HG03139 (cell line): ENCODE measurements around the gene PGBD5.

Experiments
- ATAC-seq: cut with Tn5 transposase; IDR thresholded peaks from one replicate; pipeline ENCODE4 v1.9.1; 2021; ENCODE audit not compliant: unreplicated experiment

PGBD5 gene

DNA sequence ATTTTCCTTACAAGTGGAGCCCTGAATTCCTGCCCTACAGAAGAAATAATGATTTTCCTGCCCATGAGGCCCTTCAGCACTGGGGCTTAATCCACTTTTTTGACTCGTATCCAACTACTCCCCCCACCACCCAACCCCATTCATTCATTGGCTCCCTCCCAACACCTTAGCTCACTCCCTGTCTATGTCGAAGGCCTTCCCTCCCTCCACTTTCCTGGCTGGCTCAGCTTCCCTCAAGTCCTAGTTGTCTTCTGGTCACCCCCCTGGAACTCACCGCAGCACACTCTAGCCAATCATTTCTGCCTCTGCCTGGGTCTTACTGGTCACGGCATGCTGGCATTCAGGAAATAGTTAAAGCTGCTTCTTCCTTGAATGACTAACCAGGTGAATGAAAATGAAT is 118.9 kb downstream of the PGBD5 start:
- no peak for ATAC-seq

DNA sequence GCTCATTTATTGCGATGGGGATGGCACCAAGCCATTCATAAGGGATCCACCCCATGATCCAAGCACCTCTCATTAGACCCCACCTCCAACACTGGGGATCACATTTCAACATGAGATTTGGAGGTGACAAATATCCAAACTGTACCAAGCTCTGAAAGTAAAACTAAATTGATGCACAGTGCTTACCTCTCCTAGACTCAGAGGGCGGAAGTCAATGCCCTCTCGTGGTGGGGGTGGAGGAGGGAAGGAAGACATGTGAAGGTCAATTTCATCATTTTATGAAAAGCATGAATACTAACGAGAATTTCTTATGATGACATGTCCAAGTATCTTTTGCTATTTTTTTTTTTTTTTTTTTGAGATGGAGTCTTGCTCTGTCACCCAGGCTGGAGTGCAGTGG is 120.0 kb downstream of the PGBD5 start:
- ATAC-seq: peak; percentile 72

DNA sequence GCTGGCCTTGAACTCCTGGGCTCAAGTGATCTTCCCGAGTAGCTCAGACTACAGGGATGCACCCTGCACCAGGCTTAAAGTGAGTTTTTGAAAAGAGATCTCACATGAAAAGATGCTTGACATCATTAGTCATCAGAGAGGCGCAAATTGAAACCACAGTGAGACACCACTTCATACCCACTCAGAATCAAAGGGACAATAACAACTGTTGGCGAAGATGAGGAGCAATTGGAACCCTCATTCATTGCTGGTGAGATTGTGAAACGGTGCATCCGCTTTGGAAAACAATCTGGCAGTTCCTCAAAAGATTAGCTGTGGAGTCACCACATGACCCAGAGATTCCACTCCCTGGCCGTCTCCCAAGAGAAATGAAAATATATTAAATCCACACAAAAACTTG is 122.3 kb downstream of the PGBD5 start:
- ATAC-seq: no peak

DNA sequence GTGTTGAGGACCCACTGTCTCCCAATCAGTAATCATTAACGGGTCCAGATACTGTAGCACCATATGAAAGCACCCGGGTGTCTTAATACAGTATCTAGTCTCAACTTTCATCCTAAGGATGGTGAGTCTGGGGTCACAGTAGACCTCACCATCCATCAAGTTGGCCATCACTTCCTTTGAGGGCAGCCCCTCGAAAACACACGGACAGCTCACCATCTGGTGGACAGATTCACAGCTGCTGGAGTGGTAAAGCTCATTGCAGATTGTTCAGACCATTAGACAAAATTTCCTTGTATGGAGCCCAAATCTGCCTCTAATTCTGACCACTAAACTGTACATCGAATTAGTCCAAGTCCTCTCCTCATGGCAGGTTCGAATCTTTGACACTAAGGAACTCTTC is 123.1 kb downstream of the PGBD5 start:
- no peak for ATAC-seq

DNA sequence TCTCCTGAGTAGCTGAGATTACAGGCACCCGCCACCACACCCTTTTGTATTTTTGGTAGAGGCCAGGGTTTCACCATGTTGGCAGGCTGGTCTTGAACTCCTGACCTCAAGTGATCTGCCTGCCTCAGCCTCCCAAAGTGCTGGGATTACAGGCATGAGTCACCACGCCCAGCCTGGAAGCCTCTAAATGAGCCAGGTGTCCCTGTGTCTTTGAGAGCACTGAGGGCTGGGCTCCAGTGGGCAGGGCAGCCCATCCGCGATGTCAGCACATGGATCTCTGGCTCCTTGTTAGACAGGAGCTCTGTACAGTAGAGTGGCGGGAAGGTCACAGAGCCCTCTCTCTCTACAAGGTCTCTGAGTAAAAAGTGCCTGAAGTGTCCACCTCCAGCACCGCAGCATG is 124.3 kb downstream of the PGBD5 start:
- ATAC-seq: no peak

DNA sequence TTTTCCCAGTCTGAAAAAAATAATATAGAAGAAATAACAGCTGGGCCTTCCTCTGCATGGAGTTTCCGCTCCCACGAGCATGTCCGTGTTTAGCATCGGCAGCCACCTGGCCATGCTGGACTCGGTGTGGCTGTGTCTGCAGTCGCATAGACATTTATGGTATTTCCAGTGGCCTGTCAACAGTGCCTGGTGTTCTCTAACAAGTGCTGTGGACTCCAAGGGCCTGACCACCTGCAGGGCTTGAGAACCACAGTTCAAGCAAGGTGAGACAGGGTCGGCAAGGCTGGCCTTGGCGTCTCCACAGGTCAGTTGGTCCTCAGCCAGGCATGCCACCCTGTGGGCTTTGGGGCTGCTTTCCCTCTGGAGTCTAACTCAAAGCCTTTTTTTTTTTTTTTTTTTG is 124.8 kb downstream of the PGBD5 start:
- no peak for ATAC-seq

DNA sequence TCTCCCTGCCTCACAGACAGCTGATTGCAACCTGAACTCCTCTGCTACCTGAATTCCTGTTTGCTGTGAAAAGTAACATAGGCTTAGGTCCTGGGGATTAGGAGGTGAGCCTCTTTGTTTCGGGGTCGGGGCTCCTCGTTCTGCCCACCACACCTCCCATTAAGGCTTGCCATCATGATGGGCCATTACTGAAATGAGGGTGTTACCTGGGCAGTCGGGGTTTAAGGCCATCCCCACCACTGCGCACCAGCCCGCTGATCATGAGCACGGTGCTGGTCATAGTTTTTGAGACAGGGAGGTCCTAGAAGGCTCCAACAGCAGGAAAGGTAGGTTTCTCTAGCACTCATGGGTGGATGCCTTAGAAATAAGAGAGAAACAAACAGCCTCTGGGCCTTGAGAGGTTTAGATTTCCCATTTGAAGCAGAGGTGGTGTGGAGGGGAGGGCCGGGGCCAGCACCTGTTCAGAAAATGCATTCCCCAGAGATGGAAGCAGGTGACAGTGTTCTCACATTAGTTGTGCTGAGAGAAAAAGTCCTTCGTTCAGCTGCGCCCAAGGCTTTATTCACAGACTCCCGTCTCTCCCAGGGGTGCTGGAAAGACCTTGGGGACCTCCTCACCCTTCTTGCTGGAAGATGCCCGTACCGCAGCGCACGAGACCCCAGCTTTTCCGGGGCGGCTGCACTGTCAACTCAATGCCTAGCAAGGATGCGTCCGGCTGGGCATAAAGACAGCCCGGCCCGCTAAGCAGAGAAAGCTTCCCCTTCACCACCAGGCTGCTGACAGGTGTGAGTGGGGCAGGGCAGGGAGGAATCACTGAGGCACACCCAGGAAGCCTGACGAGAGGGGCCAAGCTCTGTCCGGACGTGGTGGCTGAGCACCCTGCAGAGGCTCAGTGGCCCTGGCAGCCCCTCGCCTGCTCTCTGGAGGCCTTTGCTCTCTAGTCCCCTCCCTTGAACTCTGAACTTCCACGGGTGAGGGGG is 125.5 kb downstream of the PGBD5 start:
- ATAC-seq: no peak

DNA sequence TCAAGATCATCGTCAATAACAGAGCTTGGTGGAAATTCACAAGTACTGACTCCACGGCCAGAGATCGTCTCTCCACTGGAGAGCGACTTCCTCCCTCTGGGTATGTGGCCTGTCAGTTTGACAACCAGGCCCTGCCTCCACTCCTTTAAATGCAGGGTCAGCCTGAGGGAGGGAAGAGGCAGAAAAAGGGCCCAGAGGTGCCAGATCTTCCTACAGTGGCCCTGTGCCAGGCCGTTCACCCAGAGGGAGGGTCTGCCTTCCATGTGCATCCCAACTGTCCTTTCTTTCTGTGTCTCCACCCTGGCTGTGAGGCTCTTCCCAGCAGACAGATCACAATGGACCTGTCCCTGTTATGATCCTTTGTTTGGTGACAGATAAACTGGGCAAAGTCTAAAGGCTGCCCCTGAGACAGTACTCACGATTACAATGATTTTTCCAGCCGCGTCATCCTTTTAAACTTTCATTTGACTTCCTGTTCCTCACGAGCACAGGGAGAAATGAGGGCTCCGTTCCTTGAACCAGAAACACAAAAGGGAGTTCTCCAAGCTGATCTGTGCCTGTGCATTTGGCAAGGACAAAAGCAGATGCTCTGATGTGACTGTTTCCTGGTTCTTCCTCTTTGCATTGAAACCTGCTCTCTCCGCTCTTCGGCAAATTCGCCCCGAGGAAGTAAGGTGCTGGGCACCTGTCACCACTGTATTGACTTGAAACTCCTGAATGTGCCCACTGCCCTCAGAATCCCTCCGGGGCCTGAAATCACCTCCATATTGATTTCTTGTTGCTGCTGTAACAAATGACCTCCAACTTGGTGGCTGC is 126.7 kb downstream of the PGBD5 start:
- no peak for ATAC-seq

DNA sequence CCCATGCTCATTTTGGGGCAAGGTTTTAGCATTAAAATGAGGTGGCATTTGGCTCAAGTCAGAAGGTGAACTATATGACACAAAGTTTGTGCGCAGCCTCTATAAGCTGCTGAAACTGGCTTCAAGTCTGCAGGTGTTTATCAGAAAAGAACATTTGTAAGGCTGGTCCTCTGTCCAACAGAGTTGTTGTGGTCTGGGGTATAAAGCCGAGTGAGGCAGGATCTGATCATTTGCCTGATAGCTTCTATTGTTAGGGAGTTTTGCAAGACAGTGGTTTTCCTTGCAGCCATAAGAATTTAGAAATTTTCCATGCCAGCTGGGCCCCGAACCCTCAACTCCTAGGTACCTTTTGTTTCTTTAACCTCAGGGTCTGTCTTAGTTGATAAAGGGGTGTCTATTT is 130.8 kb downstream of the PGBD5 start:
- ATAC-seq: no peak

DNA sequence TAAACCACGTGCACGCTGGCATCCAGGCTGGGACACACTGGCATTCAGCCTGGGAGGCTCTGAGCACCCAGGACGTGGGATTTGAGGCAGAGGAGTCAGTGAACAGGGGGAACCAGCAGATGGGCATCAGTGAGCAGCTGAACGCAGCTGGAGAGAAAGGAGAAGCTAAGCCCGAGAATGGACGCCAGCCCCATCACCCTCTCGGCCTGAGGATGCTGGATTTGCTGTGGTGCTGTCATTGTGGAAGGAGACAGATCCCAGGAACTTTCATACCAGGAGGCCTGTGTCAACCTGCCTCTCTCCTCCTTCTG is 132.8 kb downstream of the PGBD5 start:
- no peak for ATAC-seq

DNA sequence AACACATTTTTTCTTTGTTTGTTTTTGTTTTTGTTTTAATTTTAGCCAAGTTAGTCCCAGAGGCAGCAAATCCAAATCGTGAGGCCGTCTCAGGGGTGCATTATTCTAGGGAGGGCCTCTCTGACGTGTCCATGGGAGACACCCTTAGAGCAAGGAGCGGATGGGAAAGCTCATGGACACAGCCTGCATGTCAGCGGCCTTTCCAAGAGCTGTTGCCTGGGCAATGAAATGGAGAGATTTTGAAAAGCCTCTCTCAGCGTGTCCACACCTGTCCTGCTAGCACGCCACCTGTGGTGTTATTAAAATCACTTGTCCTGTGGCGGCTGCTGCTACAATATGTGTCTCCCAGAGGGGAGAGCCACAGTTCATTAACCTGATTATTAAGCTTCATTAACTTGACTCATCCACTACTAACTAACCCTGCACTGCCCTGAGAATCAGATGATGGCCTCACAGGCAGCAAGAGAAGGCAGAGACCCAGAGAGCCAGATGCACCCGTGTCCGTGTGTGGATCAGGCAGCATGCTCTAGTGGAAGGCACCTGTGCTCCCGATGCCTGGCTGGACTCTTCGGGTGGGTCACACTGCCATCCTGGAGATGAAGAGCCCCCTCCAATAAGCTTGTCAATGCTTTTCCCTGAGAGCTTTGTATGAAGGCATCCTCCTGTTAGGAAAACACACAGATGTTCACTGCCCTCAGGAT is 133.3 kb downstream of the PGBD5 start:
- ATAC-seq: no peak

DNA sequence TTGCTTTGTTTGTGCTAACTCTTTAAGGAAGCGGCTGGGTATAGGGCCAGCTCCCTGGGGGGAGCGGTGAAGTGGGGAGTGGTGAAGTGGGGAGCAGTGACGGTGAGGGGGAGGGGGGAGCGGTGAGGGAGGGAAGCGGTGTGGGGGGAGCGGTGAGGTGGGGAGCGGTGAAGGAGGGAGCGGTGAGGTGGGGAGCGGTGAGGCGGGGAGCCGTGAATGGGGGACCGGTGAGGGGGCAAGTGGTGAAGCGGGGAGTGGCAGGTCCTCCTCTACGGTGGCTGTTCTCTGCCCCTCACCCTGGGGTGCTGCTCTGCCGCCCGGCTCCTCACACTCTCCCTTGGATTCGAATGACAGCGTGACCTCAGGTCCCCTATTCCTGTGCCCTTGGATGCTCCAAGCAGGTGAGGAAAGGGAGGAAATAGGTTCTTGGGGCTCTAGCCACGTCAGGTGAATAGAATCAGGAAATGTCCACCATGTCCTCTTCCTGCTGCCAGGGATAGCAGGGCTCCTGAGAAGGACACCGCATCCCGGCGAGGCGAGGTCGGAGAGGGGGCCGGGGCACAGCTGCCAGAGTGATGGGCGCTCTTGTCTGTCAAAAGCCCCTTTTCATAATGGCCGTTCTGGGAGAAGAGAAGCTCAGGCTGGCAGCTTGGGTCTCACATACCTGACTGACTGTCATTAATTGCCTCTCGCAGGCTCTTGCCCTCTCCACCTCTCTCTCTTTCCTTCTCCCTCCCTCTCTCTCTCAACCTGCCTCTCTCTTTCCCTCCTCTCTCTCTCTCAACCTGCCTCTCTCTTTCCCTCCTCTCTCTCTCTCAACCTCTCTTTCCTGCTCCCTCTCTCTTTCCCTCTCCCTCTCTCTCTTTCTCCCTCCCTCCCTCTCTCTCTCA is 134.2 kb downstream of the PGBD5 start:
- no peak for ATAC-seq

DNA sequence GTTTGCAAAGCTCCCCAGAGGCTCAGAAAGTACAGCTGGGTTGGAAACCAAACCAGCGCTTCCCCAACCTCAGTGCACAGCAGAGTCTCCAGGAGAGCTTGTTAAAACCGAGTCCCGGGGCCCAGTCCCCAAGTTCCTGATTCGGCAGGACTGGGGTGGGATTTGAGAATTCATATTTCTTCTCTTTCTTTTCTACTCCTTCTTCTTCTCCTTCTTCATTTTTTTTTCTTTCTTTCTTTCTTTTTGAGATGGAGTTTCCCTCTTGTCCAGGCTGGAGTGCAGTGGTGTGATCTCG is 136.8 kb downstream of the PGBD5 start:
- ATAC-seq: no peak

DNA sequence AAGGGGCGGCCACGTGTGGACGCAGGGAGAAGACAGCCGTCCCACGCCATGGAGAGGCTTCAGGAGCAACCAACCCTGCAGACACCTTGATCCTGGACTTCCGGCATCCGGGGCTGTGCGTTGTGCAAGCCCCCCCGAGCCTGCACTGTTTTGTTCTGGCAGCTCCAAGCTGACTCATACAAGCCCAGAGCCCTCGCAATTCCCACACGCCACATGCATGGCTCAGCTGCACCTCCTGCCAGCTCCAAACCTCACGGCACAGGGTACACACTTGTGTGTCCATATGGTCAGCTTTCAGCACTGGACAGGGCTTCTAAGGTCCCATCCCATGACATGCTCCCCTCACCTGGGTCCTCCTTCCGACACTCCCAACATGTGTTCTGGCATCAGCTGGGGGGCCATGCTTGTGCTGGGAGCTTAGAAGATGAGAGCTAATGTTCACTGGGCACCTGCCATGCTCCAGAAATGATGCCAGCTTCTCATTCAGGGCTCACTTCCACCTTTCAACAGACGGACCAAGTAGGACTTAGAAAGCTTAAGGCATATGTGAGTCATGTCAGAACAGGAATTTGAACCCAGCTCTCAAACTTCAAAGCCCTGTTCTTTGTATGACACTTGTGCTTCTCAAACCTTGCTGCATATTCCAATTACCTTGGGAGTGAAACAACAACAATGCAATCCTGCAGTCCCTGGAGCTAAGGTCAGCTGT is 137.3 kb downstream of the PGBD5 start:
- no peak for ATAC-seq

DNA sequence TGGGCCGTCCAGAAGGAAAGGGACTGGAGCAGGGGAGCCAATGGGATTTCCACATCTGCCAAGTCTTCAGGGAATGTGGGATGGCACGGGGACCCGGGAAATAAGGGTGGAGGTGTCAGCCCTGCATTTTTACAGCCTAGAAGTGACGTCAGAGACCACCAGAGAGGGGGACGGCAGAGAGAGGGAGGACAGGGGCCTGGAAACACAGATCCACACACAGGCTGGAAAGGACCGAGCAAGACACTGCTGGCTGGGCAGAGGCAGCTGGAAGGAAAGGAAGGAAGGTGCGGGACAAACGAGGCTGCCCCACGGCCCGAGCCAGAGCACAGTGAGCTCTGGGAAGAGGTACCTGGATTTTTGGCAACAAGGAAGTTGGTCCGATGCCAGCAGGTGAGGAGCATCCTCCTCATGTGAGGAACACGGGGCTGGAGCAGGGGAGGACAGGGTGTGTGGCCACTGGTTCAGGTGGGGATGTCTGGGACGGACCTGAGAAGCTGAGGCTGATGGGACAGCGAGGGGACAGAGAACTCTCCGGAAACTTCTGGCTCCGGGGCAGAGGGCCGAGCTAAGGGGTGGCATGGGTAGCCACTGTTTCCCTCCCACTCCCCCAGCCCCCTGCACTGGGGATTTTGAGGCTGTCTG is 138.3 kb downstream of the PGBD5 start:
- no peak for ATAC-seq

DNA sequence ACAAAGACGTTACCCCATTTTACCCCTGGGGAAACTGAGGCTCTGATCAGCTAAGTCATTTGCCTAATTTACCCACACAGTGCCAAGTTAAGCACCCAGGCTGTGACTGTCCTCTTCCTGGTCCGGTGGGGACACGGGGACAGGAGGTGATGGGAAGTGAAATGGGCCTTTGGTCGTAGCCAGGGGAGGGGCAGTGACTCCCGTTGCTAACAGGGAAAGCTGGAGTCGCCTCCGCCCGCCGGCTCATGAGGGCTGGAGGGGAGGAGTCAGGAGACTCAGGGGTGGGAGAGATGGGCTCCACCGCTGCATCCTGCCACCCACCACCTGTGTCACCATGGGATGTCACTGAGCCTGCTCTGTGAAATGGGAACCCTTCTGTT is 139.3 kb downstream of the PGBD5 start:
- ATAC-seq: no peak

DNA sequence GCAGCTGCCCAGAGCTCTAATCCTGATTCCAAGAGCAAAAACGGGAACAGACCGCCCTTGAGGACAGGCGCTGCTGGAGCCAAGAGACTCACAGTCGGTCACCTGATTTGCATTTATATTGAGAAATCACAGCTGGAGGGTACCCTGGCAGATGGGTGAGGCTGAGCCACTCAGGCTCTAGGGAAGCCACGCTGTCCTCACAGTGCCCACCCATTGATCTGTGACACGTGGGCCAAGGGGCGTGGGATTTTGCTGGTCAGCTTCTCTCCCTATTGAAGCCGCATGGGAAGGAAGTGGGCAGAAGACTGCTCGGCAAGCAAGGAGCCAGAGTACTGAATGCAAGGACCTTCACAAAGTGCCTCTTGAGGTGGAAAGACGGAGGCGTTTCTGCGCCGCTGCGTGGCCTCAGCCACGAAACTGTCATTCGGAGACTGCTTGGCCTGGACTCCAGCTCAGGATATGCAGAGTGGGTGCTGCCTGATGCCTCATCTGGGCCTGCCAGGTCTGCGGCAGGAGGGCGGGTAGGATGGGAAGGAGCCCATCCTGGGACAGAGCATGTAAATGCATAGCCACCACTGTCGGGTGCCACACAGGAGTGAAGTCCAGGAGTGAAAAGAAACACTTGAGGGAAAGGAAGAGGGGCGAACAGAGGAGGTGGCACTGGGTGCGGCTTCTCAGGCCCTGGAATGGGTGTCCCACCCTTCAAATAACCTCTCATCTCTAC is 139.8 kb downstream of the PGBD5 start:
- no peak for ATAC-seq

DNA sequence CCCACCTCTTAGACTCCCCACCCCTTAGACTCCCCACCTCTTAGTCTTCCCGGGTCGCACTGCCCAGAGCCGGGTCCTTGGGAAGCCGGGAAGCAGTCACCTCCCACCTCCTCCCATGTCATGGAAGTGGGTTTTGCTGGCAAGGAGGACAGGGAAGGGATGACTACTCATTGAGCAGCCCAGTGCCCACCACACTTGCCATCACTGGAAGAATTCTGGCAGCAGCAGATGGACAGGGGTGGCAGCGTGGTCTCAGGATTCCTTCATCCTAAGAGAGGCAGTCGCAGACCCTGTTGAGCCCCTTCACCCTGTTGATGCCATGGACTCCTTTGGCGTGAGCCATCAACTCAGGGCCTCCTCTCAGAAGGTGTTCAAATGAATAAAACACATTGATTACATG is 140.8 kb downstream of the PGBD5 start:
- ATAC-seq: no peak

DNA sequence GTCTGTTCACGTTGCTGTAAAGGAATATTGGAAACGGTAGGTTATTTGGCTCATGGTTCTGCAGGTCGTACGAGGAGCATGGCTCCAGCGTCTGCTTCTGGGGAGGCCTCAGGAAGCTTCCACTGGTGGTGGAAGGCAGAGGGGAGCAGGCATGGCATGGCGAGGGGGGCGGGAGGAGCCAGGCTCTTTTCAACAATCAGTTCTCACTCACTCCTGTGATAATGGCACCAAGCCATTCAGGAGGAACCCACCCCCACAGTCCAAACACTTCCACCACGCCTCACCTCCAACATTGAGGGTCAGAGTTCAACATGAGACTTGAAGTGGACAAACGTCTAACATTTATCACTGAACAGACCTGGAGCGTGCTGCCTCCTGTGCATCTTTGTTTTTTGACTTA is 141.2 kb downstream of the PGBD5 start:
- ATAC-seq: no peak
